SK-N-SH (cell line): Measurements from ENCODE around the gene XRCC5. TPM values are rescaled to one million over a fixed set of nuclear protein-coding genes. Genes with fewer than 3 reads are reported as not detected.

Source experiments
- CTCF ChIA-PET: fragments of 300-600, 350-600 bp; formaldehyde crosslinking; extraction: SDS; loops from one replicate; lab custom pipeline; 2021; lab: Yijun Ruan, JAX
- POLR2A ChIA-PET: fragments of 350-600 bp; sonication (Branson Sonifier 250); formaldehyde crosslinking; extraction: SDS; loops from one replicate; lab custom pipeline; 2020; ENCODE audit warnings: antibody characterized with exemption, inconsistent platforms; lab: Yijun Ruan, JAX
- DNase-seq: peaks from one replicate; pipeline ENCODE4 v3.0.0; 2012
- H2AFZ ChIP-seq: fragments of 200-600 bp; sonication (generic); 2 replicates; pipeline ENCODE4 v1.8.1; 2016; ENCODE audit warnings: antibody characterized with exemption, mild to moderate bottlenecking, low read depth
- H3F3A ChIP-seq: fragments of 200-600 bp; sonication (generic); replicated peaks from 2 replicates; pipeline ENCODE3; 2016; ENCODE audit warnings: antibody characterized with exemption, mild to moderate bottlenecking; ENCODE audit not compliant: insufficient read depth
- H3K27ac ChIP-seq, 2 experiments: fragments of 200-500 bp in 1 of 2; fragments of 200-600 bp in 1 of 2; sonication (Bioruptor generic) in 1 of 2; sonication (generic), shearing (Covaris generic) in 1 of 2; 2 replicates each; pipeline versions ENCODE4 v1.5.1 to v1.6.1; 2014 to 2016; ENCODE audit warnings: low read depth in 2 of 2, inconsistent platforms in 1 of 2, low read length in 1 of 2, mild to moderate bottlenecking in 1 of 2, mixed read lengths in 1 of 2
- H3K27me3 ChIP-seq: fragments of 200-600 bp; sonication (generic), shearing (Covaris generic); 2 replicates; pipeline ENCODE4 v1.6.1; 2016; ENCODE audit warnings: mixed run types; ENCODE audit not compliant: insufficient read depth
- H3K36me3 ChIP-seq, 2 experiments: fragments of 200-500 bp in 1 of 2; fragments of 200-600 bp in 1 of 2; sonication (Bioruptor generic) in 1 of 2; sonication (generic) in 1 of 2; replicated peaks in 1 of 2; 2 replicates each; pipeline versions ENCODE3 to v1.5.1; 2014 to 2016; ENCODE audit warnings: low read length in 1 of 2, mild to moderate bottlenecking in 1 of 2; ENCODE audit not compliant: insufficient read depth in 2 of 2, control insufficient read depth in 1 of 2
- H3K4me1 ChIP-seq, 2 experiments: fragments of 200-500 bp in 1 of 2; fragments of 200-600 bp in 1 of 2; sonication (Bioruptor generic) in 1 of 2; sonication (generic), shearing (Covaris generic) in 1 of 2; 2 replicates each; pipeline versions ENCODE4 v1.5.1 to v1.6.1; 2014 to 2016; ENCODE audit warnings: low read depth in 1 of 2, low read length in 1 of 2, mixed run types in 1 of 2; ENCODE audit not compliant: insufficient read depth in 2 of 2, control insufficient read depth in 1 of 2
- H3K4me2 ChIP-seq: fragments of 200-600 bp; sonication (generic), shearing (Covaris generic); 2 replicates; pipeline ENCODE4 v1.6.1; 2017; ENCODE audit warnings: mixed run types
- H3K4me3 ChIP-seq, 2 experiments: fragments of 200-500 bp in 1 of 2; fragments of 200-600 bp in 1 of 2; sonication (Bioruptor generic) in 1 of 2; sonication (generic), shearing (Covaris generic) in 1 of 2; 2 replicates each; pipeline versions ENCODE4 v1.5.1 to v1.8.1; 2014 to 2016; ENCODE audit warnings: low read depth in 2 of 2, inconsistent platforms in 1 of 2, low read length in 1 of 2, mild to moderate bottlenecking in 1 of 2, mixed read lengths in 1 of 2, moderate library complexity in 1 of 2
- H3K79me2 ChIP-seq: fragments of 200-600 bp; sonication (generic); 2 replicates; pipeline ENCODE4 v1.8.1; 2017; ENCODE audit warnings: mild to moderate bottlenecking; ENCODE audit not compliant: insufficient read depth
- H3K9ac ChIP-seq: fragments of 200-600 bp; sonication (generic); 2 replicates; pipeline ENCODE4 v1.6.1; 2017; ENCODE audit warnings: mixed run types
- H3K9me2 ChIP-seq: fragments of 200-600 bp; sonication (generic); 2 replicates; pipeline ENCODE4 v1.6.1; 2017; ENCODE audit warnings: mixed run types
- H3K9me3 ChIP-seq: fragments of 200-600 bp; sonication (generic); 2 replicates; pipeline ENCODE4 v1.6.1; 2017; ENCODE audit warnings: mixed run types, mild to moderate bottlenecking, moderate library complexity
- H4K20me1 ChIP-seq: fragments of 200-600 bp; sonication (generic); 2 replicates; pipeline ENCODE4 v1.6.1; 2017; ENCODE audit warnings: mild to moderate bottlenecking, mixed run types; ENCODE audit not compliant: insufficient read depth
- CHD2 ChIP-seq: fragments of 150-350 bp; IDR thresholded peaks from 2 replicates; pipeline ENCODE4 v1.6.1; 2018; ENCODE audit warnings: low read length; ENCODE audit not compliant: partially characterized antibody
- EP300 ChIP-seq, 2 experiments: IDR thresholded peaks; 2 replicates each; pipeline versions ENCODE4 v1.4.0 to v1.6.1; 2012; ENCODE audit warnings: borderline replicate concordance in 1 of 2, low read depth in 1 of 2, low read length in 1 of 2
- EZH2phosphoT487 ChIP-seq: fragments of 200-600 bp; sonication (generic); IDR thresholded peaks from 2 replicates; pipeline ENCODE4 v1.6.1; 2017; ENCODE audit warnings: low read depth, mixed run types, mild to moderate bottlenecking, antibody characterized with exemption, moderate library complexity, borderline replicate concordance
- FOSL2 ChIP-seq: IDR thresholded peaks from 2 replicates; pipeline ENCODE4 v1.4.0; 2012; ENCODE audit warnings: low read depth, mild to moderate bottlenecking, moderate library complexity, borderline replicate concordance
- FOXJ3 ChIP-seq: sonication (generic); formaldehyde crosslinking; IDR thresholded peaks from 2 replicates; pipeline ENCODE4 v1.5.1; 2020; ENCODE audit warnings: mild to moderate bottlenecking, missing genetic modification reagents
- JUND ChIP-seq: IDR thresholded peaks from 2 replicates; pipeline ENCODE4 v1.4.0; 2012
- MEF2A ChIP-seq: IDR thresholded peaks from 2 replicates; pipeline ENCODE4 v1.4.0; 2012; ENCODE audit warnings: low read depth, borderline replicate concordance
- MXI1 ChIP-seq: IDR thresholded peaks from 2 replicates; pipeline ENCODE4 v1.6.1; 2012; ENCODE audit warnings: mild to moderate bottlenecking, low read depth, low read length, improper control_type of control experiment
- NFIC ChIP-seq: IDR thresholded peaks from 2 replicates; pipeline ENCODE4 v1.4.0; 2012; ENCODE audit warnings: borderline replicate concordance
- NRF1 ChIP-seq: IDR thresholded peaks from 2 replicates; pipeline ENCODE4 v1.6.1; 2012; ENCODE audit warnings: low read depth, mild to moderate bottlenecking, low read length
- SIN3A ChIP-seq: IDR thresholded peaks from 2 replicates; pipeline ENCODE4 v1.6.1; 2012; ENCODE audit warnings: low read depth, mild to moderate bottlenecking, low read length, moderate library complexity, borderline replicate concordance
- SMC3 ChIP-seq: IDR thresholded peaks from 2 replicates; pipeline ENCODE4 v1.6.1; 2012; ENCODE audit warnings: low read depth, low read length, improper control_type of control experiment
- TCF12 ChIP-seq: IDR thresholded peaks from 2 replicates; pipeline ENCODE4 v1.4.0; 2012
- USF1 ChIP-seq: IDR thresholded peaks from 2 replicates; pipeline ENCODE4 v1.4.0; 2012; ENCODE audit warnings: low read depth, borderline replicate concordance
- USF2 ChIP-seq: fragments of 150-350 bp; IDR thresholded peaks from 2 replicates; pipeline ENCODE4 v1.6.1; 2017; ENCODE audit warnings: antibody characterized with exemption, low read length, low read depth, borderline replicate concordance
- WGBS: methylation state at CpG from one replicate; pipeline ENCODE4 v1.1.6; 2017; ENCODE audit warnings: low lambda C conversion rate; 5-methylcytosine and 5-hydroxymethylcytosine counted together
- polyA plus RNA-seq, 3 experiments: library from polyadenylated mRNA; depleted of rRNA; stranded (reverse); fragments of >200 nt; gene quantifications; 2 replicates each; pipeline ENCODE4 v1.2.3, GENCODE V29; 2012
- TF ChIP-seq, protein P1 (sequence below): IDR thresholded peaks from 2 replicates; pipeline ENCODE4; 2012
- TF ChIP-seq, protein P2 (sequence below): IDR thresholded peaks from 2 replicates; pipeline ENCODE4 v1.6.1; 2012; ENCODE audit warnings: mild to moderate bottlenecking, low read depth, low read length, moderate library complexity
- TF ChIP-seq, protein P3 (sequence below): IDR thresholded peaks from 2 replicates; pipeline ENCODE4 v1.4.0; 2012; ENCODE audit warnings: low read depth

XRCC5 gene
- polyA plus RNA-seq, 1 of the 3 experiments (the other 2 are of a cell fraction) = 125 TPM

DNA sequence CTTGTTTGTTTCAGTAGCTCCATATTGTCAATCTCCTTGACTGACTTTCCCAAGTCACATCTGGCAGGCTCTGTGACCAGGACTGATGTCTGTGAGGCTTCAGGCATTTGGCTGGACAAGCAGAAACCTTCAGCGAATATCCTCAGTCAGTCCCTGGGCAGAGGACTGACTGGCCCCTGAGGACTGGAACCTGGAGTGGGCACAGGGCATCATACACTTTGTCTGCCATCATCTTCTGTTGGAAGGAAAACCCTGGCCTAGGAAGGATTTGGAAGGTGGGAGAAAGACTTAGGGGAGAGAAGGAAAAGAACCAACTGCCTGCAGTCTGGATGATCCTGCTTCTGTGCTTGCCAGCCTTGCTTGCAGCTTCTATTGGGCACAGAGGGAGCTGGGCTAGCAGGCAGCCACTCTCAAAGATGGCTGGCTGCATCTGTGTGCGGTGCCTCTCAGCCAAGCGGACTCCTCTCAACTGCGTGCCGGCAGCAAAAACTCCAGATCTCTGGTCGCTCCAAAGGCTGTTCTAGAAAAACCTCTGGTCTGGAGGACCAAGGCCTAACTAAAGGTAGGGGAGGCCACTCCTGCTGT is 136.3 kb downstream of the XRCC5 start:
- WGBS = 85% methylated on average over 2 of the region's 6 CpGs
- H3K4me1 ChIP-seq = peaks cover 0 to 10% of the 10 kb centered on the region in 2 experiments; a peak in 1 of 4 replicates
- no peaks in the 10 kb centered on the region for H3K79me2 ChIP-seq
- TF ChIP-seq SMC3 = no peak
- no peak for TF ChIP-seq SIN3A
- no peak for TF ChIP-seq TCF12
- no peak for TF ChIP-seq USF1
- TF ChIP-seq CHD2 = no peak
- no peak for TF ChIP-seq MXI1
- no peak for TF ChIP-seq FOXJ3 (CRISPR knock-in tag)
- TF ChIP-seq JUND = no peak
- TF ChIP-seq USF2 = no peak
- no peak for TF ChIP-seq NRF1
- TF ChIP-seq, protein P1, sequence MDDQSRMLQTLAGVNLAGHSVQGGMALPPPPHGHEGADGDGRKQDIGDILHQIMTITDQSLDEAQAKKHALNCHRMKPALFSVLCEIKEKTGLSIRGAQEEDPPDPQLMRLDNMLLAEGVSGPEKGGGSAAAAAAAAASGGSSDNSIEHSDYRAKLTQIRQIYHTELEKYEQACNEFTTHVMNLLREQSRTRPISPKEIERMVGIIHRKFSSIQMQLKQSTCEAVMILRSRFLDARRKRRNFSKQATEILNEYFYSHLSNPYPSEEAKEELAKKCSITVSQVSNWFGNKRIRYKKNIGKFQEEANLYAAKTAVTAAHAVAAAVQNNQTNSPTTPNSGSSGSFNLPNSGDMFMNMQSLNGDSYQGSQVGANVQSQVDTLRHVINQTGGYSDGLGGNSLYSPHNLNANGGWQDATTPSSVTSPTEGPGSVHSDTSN = no peak
- TF ChIP-seq FOSL2 = no peak
- TF ChIP-seq, protein P2, sequence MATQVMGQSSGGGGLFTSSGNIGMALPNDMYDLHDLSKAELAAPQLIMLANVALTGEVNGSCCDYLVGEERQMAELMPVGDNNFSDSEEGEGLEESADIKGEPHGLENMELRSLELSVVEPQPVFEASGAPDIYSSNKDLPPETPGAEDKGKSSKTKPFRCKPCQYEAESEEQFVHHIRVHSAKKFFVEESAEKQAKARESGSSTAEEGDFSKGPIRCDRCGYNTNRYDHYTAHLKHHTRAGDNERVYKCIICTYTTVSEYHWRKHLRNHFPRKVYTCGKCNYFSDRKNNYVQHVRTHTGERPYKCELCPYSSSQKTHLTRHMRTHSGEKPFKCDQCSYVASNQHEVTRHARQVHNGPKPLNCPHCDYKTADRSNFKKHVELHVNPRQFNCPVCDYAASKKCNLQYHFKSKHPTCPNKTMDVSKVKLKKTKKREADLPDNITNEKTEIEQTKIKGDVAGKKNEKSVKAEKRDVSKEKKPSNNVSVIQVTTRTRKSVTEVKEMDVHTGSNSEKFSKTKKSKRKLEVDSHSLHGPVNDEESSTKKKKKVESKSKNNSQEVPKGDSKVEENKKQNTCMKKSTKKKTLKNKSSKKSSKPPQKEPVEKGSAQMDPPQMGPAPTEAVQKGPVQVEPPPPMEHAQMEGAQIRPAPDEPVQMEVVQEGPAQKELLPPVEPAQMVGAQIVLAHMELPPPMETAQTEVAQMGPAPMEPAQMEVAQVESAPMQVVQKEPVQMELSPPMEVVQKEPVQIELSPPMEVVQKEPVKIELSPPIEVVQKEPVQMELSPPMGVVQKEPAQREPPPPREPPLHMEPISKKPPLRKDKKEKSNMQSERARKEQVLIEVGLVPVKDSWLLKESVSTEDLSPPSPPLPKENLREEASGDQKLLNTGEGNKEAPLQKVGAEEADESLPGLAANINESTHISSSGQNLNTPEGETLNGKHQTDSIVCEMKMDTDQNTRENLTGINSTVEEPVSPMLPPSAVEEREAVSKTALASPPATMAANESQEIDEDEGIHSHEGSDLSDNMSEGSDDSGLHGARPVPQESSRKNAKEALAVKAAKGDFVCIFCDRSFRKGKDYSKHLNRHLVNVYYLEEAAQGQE = no peak
- TF ChIP-seq MEF2A = no peak
- TF ChIP-seq, protein P3, sequence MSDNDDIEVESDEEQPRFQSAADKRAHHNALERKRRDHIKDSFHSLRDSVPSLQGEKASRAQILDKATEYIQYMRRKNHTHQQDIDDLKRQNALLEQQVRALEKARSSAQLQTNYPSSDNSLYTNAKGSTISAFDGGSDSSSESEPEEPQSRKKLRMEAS = no peak
- TF ChIP-seq EZH2phosphoT487 = no peak
- TF ChIP-seq NFIC = no peak
- TF ChIP-seq EP300 (IDR thresholded peaks at IDR 0.05; ENCODE audit: borderline replicate concordance in 1 of 2, low read depth in 1 of 2, low read length in 1 of 2) = no peak
- no peaks in the 10 kb centered on the region for H3K36me3 ChIP-seq
- H3K27ac ChIP-seq = no peak overlapping the region
- no peak overlapping the region for H3K4me3 ChIP-seq
- POLR2A ChIA-PET = no interaction called here
- H3F3A ChIP-seq = no peaks in the 10 kb centered on the region
- H3K4me2 ChIP-seq = no peak overlapping the region
- DNase-seq = no peak
- no peaks in the 10 kb centered on the region for H3K27me3 ChIP-seq
- CTCF ChIA-PET = no interaction called here
- H4K20me1 ChIP-seq = no peaks in the 10 kb centered on the region
- H2AFZ ChIP-seq = no peak overlapping the region
- no peaks in the 10 kb centered on the region for H3K9me2 ChIP-seq
- no peaks in the 10 kb centered on the region for H3K9me3 ChIP-seq
- H3K9ac ChIP-seq = no peak overlapping the region
